Left ventricle myocardium inferior (tissue), 1 donor: Measurements from ENCODE around the gene ANKRD24. TPM values are rescaled to one million over a fixed set of nuclear protein-coding genes. Genes with fewer than 3 reads are reported as not detected.
"Not testable (repeated sequence)": the region's sequence is repeated elsewhere in the genome, so short reads cannot be mapped to it uniquely, and the experiment has no call there.

Source experiments
- DNase-seq: peaks from one replicate; pipeline ENCODE4 v3.0.0-alpha.2; 2020
- H3K27ac ChIP-seq: fragments of 200-600 bp; replicated peaks from 2 replicates; pipeline ENCODE4 v1.8.0; 2021
- H3K27me3 ChIP-seq: fragments of 200-600 bp; 2 replicates; pipeline ENCODE4 v1.8.0; 2021; ENCODE audit warnings: low read depth
- H3K36me3 ChIP-seq: fragments of 200-600 bp; 2 replicates; pipeline ENCODE4 v1.8.0; 2021
- H3K4me1 ChIP-seq: fragments of 200-600 bp; 2 replicates; pipeline ENCODE4 v1.8.0; 2021
- H3K4me3 ChIP-seq: fragments of 200-600 bp; 2 replicates; pipeline ENCODE4 v1.8.0; 2021; ENCODE audit warnings: mild to moderate bottlenecking, moderate library complexity
- H3K9me3 ChIP-seq: fragments of 200-600 bp; replicated peaks from 2 replicates; pipeline ENCODE4 v1.8.0; 2021
- intact Hi-C: fragments of 100-400 bp; cut with micrococcal nuclease; formaldehyde crosslinking; loops from one replicate; pipeline ENCODE4 v1.11.0; 2022
- total RNA-seq: library from RNA; stranded (reverse); fragmentation: NEBNext Ultra II Directional; extraction: Animal tissue kit (Norgen Biotek cat#: 25700); gene quantifications from one replicate; pipeline ENCODE4 v1.2.1, GENCODE V29; 2021
- TF ChIP-seq, protein P1 (sequence below): fragments of 200-600 bp; IDR thresholded peaks from 2 replicates; pipeline ENCODE4 v1.8.0; 2021; ENCODE audit warnings: antibody characterized with exemption, mild to moderate bottlenecking, borderline replicate concordance
- donor health status: DM: no; HTN: yes; CAD: no; lungs with severe emphysema.

ANKRD24 gene
- total RNA-seq, 1 donor from 2014 or later, result 0.22 TPM

DNA sequence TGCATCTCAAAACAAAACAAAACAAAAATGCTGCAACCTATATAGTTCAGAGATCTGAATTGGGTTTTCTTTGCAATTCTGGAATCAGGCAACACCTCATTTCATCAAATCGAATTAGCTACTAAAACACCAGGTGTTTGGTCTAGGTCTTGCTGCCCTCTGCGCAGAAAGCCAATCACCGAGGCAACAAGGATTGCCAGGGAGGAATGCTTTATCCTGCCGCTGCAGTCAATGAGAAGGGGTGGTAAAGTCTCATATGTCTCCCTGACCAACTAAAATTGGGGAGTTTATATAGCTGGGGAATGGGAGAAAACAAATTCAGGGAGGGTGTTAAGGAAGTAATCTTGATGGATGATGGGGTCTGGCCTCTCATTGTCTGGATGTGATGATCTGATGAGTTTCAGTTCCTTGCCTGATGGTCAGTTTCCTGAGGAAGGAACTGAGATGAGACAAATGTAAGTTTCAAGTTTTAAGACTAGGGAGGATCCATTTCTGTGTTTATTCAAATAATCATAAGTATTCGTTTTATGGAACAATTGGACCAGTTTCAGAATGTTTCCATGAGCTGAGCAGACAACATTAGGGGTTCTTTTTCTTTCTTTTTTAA lies 59.4 kb downstream of the ANKRD24 start:
- H3K36me3 ChIP-seq, result no peaks in the 10 kb centered on the region
- intact Hi-C loops, result no loop called here
- TF ChIP-seq, protein P1, sequence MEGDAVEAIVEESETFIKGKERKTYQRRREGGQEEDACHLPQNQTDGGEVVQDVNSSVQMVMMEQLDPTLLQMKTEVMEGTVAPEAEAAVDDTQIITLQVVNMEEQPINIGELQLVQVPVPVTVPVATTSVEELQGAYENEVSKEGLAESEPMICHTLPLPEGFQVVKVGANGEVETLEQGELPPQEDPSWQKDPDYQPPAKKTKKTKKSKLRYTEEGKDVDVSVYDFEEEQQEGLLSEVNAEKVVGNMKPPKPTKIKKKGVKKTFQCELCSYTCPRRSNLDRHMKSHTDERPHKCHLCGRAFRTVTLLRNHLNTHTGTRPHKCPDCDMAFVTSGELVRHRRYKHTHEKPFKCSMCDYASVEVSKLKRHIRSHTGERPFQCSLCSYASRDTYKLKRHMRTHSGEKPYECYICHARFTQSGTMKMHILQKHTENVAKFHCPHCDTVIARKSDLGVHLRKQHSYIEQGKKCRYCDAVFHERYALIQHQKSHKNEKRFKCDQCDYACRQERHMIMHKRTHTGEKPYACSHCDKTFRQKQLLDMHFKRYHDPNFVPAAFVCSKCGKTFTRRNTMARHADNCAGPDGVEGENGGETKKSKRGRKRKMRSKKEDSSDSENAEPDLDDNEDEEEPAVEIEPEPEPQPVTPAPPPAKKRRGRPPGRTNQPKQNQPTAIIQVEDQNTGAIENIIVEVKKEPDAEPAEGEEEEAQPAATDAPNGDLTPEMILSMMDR, result no peak
- peaks cover 11% of the 10 kb centered on the region for H3K27me3 ChIP-seq
- no peak for DNase-seq
- peaks cover 17% of the 10 kb centered on the region for H3K9me3 ChIP-seq
- peaks cover 6% of the 10 kb centered on the region for H3K4me1 ChIP-seq
- H3K27ac ChIP-seq, result peak overlapping the region; percentile 27
- no peak overlapping the region for H3K4me3 ChIP-seq

DNA sequence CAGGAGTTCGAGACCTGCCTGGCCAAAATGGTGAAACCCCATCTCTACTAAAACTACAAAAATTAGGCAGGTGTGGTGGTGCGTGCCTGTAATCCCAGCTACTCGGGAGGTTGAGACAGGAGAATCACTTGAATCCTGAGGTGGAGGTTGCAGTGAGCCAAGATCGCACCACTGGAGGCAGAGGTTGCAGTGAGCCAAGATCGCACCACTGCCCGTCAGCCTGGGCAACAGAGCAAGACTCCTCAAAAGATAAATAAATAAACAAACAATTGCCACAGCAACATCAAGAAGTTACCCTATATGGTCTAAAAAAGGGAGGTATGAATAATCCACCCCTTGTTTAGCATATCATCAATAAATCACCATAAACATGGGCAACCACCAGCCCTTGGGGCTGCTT lies 63.4 kb downstream of the ANKRD24 start:
- intact Hi-C loops, DNase-seq, H3K27ac ChIP-seq: not testable (repeated sequence)

DNA sequence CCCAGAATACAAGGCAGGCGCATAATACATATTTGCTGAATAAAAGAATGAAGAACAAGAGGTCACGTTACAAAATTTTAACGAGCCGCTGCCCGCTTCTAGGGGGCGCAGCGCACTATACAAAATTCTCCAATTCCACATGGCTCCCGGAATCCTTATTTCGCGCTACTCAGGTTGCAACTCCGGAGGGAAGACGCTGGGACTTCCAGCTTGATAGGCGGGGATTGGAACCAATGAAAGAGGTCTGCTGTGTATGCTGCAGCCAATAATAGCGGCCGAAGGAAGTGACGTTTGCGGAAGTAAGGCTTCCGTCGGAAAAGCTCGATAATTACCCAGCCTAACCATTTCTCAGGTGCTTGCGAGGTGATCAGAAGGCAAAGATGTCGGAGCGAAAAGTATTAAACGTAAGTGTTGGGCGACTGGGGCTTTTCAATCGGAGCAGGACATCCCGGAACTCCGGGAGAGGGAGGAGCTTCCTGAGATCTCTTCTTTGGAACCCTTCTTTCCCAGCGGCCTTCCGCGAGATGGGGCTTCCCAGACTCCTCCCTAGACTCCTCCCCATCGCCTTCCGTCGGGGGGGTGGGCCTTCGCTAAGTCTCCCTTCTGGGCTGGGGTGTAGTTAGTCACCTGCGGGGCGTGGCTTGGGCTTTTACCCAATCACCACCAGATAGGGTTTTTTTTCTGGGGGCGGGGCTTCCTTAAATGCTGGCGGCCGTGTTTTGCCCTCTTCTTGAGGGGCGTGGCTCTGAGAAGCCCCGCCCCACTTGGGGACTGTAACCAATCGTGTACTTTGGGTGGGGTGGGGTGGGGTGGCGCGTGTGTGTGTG lies 64.5 kb downstream of the ANKRD24 start, which contains the start of gene YJU2:
Gene YJU2, plus strand, starts transcription at position 314 of the 827 bp plus-strand sequence. Its CDS starts 67 bp downstream, at position 381.
- Histone ChIP-seq H3K4me1 (peaks cover 12% of the 10 kb centered on the region), H3K9me3 (peaks cover 6% of the 10 kb centered on the region), H3K27ac (peak within 1 kb of the TSS; percentile 97), H3K36me3 (peaks cover 32% of the 10 kb centered on the region), H3K27me3 (no peaks in the 10 kb centered on the region), H3K4me3 (peak within 1 kb of the TSS; percentile 75)
- peak; percentile 98 for DNase-seq
- intact Hi-C loops, result no loop called here
- TF ChIP-seq, protein P1, result peak; percentile 51

More for the DNA sequence above, 63.4 kb downstream of the ANKRD24 start:
- Histone ChIP-seq H3K4me1 (peaks cover 12% of the 10 kb centered on the region), H3K9me3 (peaks cover 16% of the 10 kb centered on the region), H3K36me3 (peaks cover 22% of the 10 kb centered on the region)
- H3K4me3 ChIP-seq, H3K27me3 ChIP-seq: not testable (repeated sequence)

DNA sequence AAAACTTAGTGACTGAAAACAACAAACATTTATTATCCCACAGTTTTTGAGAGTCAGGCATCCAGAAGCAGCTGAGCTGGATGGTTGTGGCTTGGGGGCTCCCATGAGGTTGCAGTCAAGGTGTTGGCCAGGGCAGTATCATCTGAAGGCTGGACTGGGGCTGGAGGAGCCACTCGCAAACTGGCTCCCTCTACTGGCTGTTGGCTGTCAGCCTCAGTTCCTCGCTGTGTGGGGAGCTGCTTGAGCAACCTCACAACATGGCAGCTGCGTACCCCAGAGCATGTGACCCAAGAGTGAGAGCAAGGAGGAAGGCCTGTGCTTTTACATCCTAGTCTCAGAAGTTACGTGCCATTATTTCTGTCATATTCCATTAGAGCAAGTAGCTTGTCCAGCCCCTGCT lies 74.1 kb downstream of the ANKRD24 start:
- Histone ChIP-seq H3K4me1 (no peaks in the 10 kb centered on the region), H3K27ac (no peak overlapping the region), H3K36me3 (peaks cover 95% of the 10 kb centered on the region), H3K27me3 (no peaks in the 10 kb centered on the region), H3K4me3 (no peak overlapping the region), H3K9me3 (peaks cover 8% of the 10 kb centered on the region)
- no peak for DNase-seq
- TF ChIP-seq, protein P1, result no peak
- intact Hi-C loops, result no loop called here

DNA sequence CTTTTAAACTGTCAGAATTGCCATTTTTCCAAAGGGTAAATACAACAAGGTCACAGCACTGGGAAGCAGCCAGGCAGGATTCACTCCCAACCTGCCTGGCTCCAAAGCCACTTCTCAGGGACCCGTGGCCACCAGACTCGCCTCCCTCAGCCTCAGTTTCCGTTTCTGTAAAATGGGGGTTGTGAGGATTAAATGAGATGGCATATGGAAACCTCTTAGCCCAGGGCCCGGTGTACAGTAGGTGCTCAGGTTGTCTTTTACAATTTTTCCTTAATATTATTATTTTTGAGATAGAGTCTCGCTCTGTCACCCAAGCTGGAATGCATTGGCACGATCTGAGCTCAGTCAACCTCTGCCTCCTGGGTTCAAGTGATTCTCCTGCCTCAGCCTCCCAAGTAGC lies 74.5 kb downstream of the ANKRD24 start:
- intact Hi-C loops, result no loop called here
- Histone ChIP-seq H3K4me3 (no peak overlapping the region), H3K27me3 (no peaks in the 10 kb centered on the region), H3K27ac (no peak overlapping the region), H3K36me3 (peaks cover 95% of the 10 kb centered on the region), H3K9me3 (peaks cover 8% of the 10 kb centered on the region), H3K4me1 (no peaks in the 10 kb centered on the region)
- no peak for DNase-seq
- TF ChIP-seq, protein P1, result no peak

DNA sequence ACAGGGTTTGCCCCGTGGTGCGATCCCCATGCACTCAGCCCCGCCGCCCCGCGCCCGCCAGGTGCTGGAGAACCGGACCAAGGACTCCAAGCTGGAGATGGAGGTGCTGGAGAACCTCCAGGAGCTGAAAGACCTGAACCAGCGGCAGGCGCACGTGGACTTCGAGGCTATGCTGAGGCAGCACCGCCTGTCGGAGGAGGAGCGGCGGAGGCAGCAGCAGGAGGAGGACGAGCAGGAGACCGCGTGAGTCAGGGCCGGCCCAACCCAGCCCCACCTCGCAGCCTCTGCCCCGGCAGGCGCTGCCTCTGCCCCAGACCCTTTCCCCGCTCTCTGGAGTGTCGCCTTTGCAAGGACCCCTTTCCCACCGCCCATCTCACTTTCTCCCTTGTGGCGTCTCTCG lies 75.7 kb downstream of the ANKRD24 start:
- intact Hi-C loops, result no loop called here
- H3K36me3 ChIP-seq, result peaks cover 95% of the 10 kb centered on the region
- H3K4me3 ChIP-seq, result no peak overlapping the region
- H3K27ac ChIP-seq, result no peak overlapping the region
- DNase-seq, result no peak
- peaks cover 8% of the 10 kb centered on the region for H3K9me3 ChIP-seq
- no peaks in the 10 kb centered on the region for H3K4me1 ChIP-seq
- no peaks in the 10 kb centered on the region for H3K27me3 ChIP-seq
- TF ChIP-seq, protein P1, result no peak
